Loucy (cell line): Measurements from ENCODE around the gene STXBP3.

Experiments
- H2AFZ ChIP-seq: fragments of 200-600 bp; sonication (generic); 2 replicates; pipeline ENCODE4 v1.6.0; 2016; ENCODE audit warnings: antibody characterized with exemption, mild to moderate bottlenecking, low read length, moderate library complexity
- H3F3A ChIP-seq: fragments of 200-600 bp; 2 replicates; pipeline ENCODE4 v1.6.0; 2016; ENCODE audit warnings: antibody characterized with exemption, low read depth, mild to moderate bottlenecking
- H3K27me3 ChIP-seq: fragments of 200-600 bp; sonication (generic); 2 replicates; pipeline ENCODE4 v1.6.1; 2014; ENCODE audit warnings: low read length, mild to moderate bottlenecking; ENCODE audit not compliant: insufficient read depth, poor library complexity, severe bottlenecking
- H3K36me3 ChIP-seq: fragments of 200-600 bp; sonication (generic); 2 replicates; pipeline ENCODE4 v1.6.1; 2016; ENCODE audit warnings: low read length; ENCODE audit not compliant: insufficient read depth
- H3K4me1 ChIP-seq: fragments of 200-600 bp; sonication (generic); 2 replicates; pipeline ENCODE4 v1.5.1; 2014; ENCODE audit warnings: low read length, mild to moderate bottlenecking; ENCODE audit not compliant: insufficient read depth, poor library complexity, severe bottlenecking
- H3K4me2 ChIP-seq: fragments of 200-600 bp; sonication (generic); 2 replicates; pipeline ENCODE4 v1.6.0; 2014; ENCODE audit warnings: antibody characterized with exemption, low read length, low read depth, mild to moderate bottlenecking; ENCODE audit not compliant: poor library complexity, severe bottlenecking
- H3K4me3 ChIP-seq: fragments of 200-600 bp; sonication (generic); 2 replicates; pipeline ENCODE4 v1.5.1; 2014; ENCODE audit warnings: low read length, mild to moderate bottlenecking, mixed read lengths; ENCODE audit not compliant: poor library complexity, severe bottlenecking
- H3K79me2 ChIP-seq: fragments of 200-600 bp; sonication (generic); 2 replicates; pipeline ENCODE4 v1.6.1; 2014; ENCODE audit warnings: low read length; ENCODE audit not compliant: insufficient read depth
- H3K9ac ChIP-seq: fragments of 200-600 bp; sonication (generic); 2 replicates; pipeline ENCODE4 v1.6.0; 2014; ENCODE audit warnings: mild to moderate bottlenecking, low read depth, low read length, moderate library complexity; ENCODE audit not compliant: poor library complexity, severe bottlenecking
- H3K9me2 ChIP-seq: fragments of 200-600 bp; sonication (generic); replicated peaks from 2 replicates; pipeline ENCODE4 v1.6.1; 2016; ENCODE audit warnings: low read depth, low read length, mixed read lengths
- H3K9me3 ChIP-seq: fragments of 200-600 bp; sonication (generic); 2 replicates; pipeline ENCODE4 v1.6.1; 2014; ENCODE audit warnings: mild to moderate bottlenecking, antibody characterized with exemption, low read length, low read depth; ENCODE audit not compliant: insufficient read depth
- H4K20me1 ChIP-seq: fragments of 200-600 bp; sonication (generic); 2 replicates; pipeline ENCODE4 v1.6.0; 2014; ENCODE audit warnings: antibody characterized with exemption, low read length, mild to moderate bottlenecking; ENCODE audit not compliant: insufficient read depth, poor library complexity, severe bottlenecking
- EZH2phosphoT487 ChIP-seq: fragments of 200-600 bp; IDR thresholded peaks from 2 replicates; pipeline ENCODE4 v1.6.1; 2018; ENCODE audit warnings: antibody characterized with exemption, mild to moderate bottlenecking, moderate library complexity, borderline replicate concordance
- TF ChIP-seq, protein P1 (sequence below): fragments of 200-600 bp; sonication (generic); conservative IDR thresholded peaks from 2 replicates; pipeline ENCODE4 v1.5.1; 2014; ENCODE audit warnings: mild to moderate bottlenecking, antibody characterized with exemption, low read length

The STXBP3 gene

DNA sequence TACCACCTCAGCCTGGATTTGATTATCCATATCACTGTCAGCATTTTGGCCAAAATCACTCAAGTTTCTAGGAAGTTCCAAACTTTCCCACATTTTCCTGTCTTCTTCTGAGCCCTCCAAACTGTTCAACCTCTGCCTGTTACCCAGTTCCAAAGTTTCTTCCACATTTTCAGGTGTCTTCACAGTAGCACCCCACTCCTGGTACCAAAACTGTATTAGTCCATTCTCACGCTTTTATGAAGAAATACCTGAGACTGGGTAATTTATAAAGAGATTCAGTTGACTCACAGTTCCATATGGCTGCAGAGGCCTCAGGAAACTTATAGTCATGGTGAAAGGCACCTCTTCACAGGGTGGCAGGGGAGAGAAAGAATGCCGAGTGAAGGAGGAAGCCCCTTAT is 39.4 kb downstream of the STXBP3 start:
- Histone ChIP-seq H3F3A (no peaks in the 10 kb centered on the region), H3K4me2 (no peak overlapping the region), H3K36me3 (peaks cover 60% of the 10 kb centered on the region), H3K79me2 (no peaks in the 10 kb centered on the region), H3K9ac (no peak overlapping the region), H3K9me3 (peaks cover 17% of the 10 kb centered on the region; the same call in 1 of the 2 replicates), H4K20me1 (no peaks in the 10 kb centered on the region), H3K4me1 (no peaks in the 10 kb centered on the region), H3K9me2 (no peaks in the 10 kb centered on the region), H3K4me3 (no peak overlapping the region), H3K27me3 (no peaks in the 10 kb centered on the region), H2AFZ (no peak overlapping the region)
- no peak for TF ChIP-seq EZH2phosphoT487
- TF ChIP-seq, protein P1, sequence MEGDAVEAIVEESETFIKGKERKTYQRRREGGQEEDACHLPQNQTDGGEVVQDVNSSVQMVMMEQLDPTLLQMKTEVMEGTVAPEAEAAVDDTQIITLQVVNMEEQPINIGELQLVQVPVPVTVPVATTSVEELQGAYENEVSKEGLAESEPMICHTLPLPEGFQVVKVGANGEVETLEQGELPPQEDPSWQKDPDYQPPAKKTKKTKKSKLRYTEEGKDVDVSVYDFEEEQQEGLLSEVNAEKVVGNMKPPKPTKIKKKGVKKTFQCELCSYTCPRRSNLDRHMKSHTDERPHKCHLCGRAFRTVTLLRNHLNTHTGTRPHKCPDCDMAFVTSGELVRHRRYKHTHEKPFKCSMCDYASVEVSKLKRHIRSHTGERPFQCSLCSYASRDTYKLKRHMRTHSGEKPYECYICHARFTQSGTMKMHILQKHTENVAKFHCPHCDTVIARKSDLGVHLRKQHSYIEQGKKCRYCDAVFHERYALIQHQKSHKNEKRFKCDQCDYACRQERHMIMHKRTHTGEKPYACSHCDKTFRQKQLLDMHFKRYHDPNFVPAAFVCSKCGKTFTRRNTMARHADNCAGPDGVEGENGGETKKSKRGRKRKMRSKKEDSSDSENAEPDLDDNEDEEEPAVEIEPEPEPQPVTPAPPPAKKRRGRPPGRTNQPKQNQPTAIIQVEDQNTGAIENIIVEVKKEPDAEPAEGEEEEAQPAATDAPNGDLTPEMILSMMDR = no peak

DNA sequence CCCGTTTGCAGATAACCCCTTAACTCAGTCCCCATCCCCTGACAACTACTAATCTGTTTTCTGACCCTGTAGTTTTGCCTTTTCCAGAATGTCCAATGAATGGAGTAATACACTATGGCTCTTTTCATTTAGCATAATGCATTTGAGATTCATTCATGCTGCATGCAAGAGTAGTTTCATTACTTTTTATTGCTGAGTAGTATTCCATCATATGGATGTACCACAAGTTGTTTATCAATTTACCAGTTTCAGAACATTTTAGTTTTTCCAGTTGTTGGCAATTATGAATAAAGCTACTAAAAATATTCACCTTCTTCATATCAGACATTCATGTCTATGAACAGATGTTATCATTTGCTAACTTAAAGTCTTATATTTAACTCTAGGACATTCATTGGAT is 45.3 kb downstream of the STXBP3 start:
- TF ChIP-seq, protein P1 = no peak
- TF ChIP-seq EZH2phosphoT487 = no peak
- Histone ChIP-seq H3K4me2 (no peak overlapping the region), H3K4me1 (no peaks in the 10 kb centered on the region)

DNA sequence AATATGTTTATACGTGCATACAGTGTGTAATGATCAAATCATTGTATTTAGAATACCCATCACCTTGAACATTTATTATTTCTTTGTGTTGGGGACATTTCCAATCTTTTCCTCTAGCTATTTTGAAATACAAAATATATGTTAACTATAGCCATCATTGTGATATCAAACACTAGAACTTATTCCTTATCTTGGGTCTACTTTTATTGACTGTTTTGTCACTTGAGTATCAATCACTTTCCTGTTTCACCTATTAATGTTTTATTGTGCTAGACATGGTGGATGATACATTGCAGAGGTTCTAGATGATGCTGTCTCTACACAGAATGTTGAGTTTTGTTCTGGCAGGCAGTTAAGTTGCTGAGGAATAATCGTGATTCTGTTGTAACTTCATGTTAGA is 45.9 kb downstream of the STXBP3 start:
- no peak for TF ChIP-seq EZH2phosphoT487
- no peaks in the 10 kb centered on the region for H4K20me1 ChIP-seq
- no peak overlapping the region for H3K9ac ChIP-seq
- H2AFZ ChIP-seq = no peak overlapping the region
- H3K4me1 ChIP-seq = no peaks in the 10 kb centered on the region
- peaks cover 62% of the 10 kb centered on the region; the same call in 1 of the 2 replicates for H3K36me3 ChIP-seq
- H3F3A ChIP-seq = no peaks in the 10 kb centered on the region
- no peaks in the 10 kb centered on the region for H3K9me2 ChIP-seq
- no peak overlapping the region for H3K4me2 ChIP-seq
- peaks cover 18% of the 10 kb centered on the region; the same call in 1 of the 2 replicates for H3K9me3 ChIP-seq
- H3K4me3 ChIP-seq = no peak overlapping the region
- no peaks in the 10 kb centered on the region for H3K79me2 ChIP-seq
- no peaks in the 10 kb centered on the region for H3K27me3 ChIP-seq

More for the DNA sequence above, 45.3 kb downstream of the STXBP3 start:
- no peak overlapping the region for H3K4me3 ChIP-seq
- no peaks in the 10 kb centered on the region for H3K9me2 ChIP-seq
- no peak overlapping the region for H2AFZ ChIP-seq
- H3K36me3 ChIP-seq = peaks cover 55% of the 10 kb centered on the region; the same call in 1 of the 2 replicates
- H3K27me3 ChIP-seq = no peaks in the 10 kb centered on the region
- no peak overlapping the region for H3K9ac ChIP-seq
- H3K9me3 ChIP-seq = peaks cover 18% of the 10 kb centered on the region; the same call in 1 of the 2 replicates
- no peaks in the 10 kb centered on the region for H3F3A ChIP-seq
- H4K20me1 ChIP-seq = no peaks in the 10 kb centered on the region
- H3K79me2 ChIP-seq = no peaks in the 10 kb centered on the region

DNA sequence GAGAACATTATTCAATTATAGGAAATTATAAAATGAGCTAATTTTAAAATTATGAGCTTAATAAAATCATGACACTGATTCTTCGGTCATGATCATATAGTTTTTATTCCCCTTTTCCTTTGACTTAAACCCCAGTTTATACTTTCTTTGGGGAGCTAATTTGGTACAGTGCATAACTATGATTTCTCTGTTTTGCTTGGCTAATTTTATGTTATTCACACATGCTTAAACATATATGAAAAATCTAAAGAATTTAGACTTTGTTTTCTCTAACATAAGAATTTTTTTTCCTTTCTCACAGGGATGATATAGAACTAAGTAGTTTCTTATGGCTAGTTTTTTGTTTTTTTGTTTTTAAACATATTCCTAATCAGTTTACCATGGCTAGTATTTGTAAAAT is 52.5 kb downstream of the STXBP3 start:
- Histone ChIP-seq H3K4me3 (no peak overlapping the region), H3K27me3 (no peaks in the 10 kb centered on the region), H3K9me3 (no peaks in the 10 kb centered on the region), H2AFZ (no peak overlapping the region), H3K79me2 (no peaks in the 10 kb centered on the region), H3K9me2 (no peaks in the 10 kb centered on the region), H3K9ac (no peak overlapping the region), H3K36me3 (peaks cover 76% of the 10 kb centered on the region; the same call in 1 of the 2 replicates), H3K4me2 (no peak overlapping the region), H3K4me1 (no peaks in the 10 kb centered on the region), H4K20me1 (no peaks in the 10 kb centered on the region), H3F3A (no peaks in the 10 kb centered on the region)
- TF ChIP-seq, protein P1 = no peak
- TF ChIP-seq EZH2phosphoT487 = no peak
